ENCODE measurements around the gene TPCN2. TPM values are rescaled to one million over a fixed set of nuclear protein-coding genes. Genes with fewer than 3 reads are reported as not detected.
A peak's percentile ranks its signal among the peaks of the same experiment; 100 is the strongest.

The TPCN2 gene
- total and polyA plus RNA-seq, 4 experiments from 2014 or later: 6.6 to 23.0 (median 14.8) TPM

- Mint-ChIP-seq H3K27ac (no peak overlapping the region), H3K27me3 (peaks cover 1 to 3% of the 10 kb centered on the region in 2 donors), H3K4me3 (no peak overlapping the region), H3K4me1 (peaks cover 0 to 8% (median 3%) of the 10 kb centered on the region in 4 donors), H3K9me3 (no peaks in the 10 kb centered on the region), H3K36me3 (peaks cover 0 to 7% of the 10 kb centered on the region in 2 donors)
- ChIA-PET POLR2A (ENCODE audit: partially characterized antibody) (no interaction called here), CTCF (ENCODE audit: partially characterized antibody) (no interaction called here)
- Histone ChIP-seq H3K27ac (ENCODE audit: low read depth, low read length) (no peak overlapping the region), H3K4me3 (ENCODE audit: low read length in 2 of 2) (no peak overlapping the region), H3K36me3 (ENCODE audit: insufficient read depth, low read length) (no peaks in the 10 kb centered on the region), H3K9me3 (ENCODE audit: control insufficient read depth in 1 of 2, low read length in 2 of 2) (no peaks in the 10 kb centered on the region), H3K4me1 (ENCODE audit: insufficient read depth, low read length) (no peaks in the 10 kb centered on the region), H3K27me3 (ENCODE audit: insufficient read depth, low read length) (peaks cover 5% of the 10 kb centered on the region)
- no peak for DNase-seq
- intact Hi-C loops (cut with micrococcal nuclease): no loop called here
Observed at GRCh38 chr11:69096473-69096872, 47.7 kb downstream of the TPCN2 start.

GRCh38 chr11:69097263-69097662 lies 48.5 kb downstream of the TPCN2 start:
- no peak for DNase-seq
- Mint-ChIP-seq H3K27ac (no peak overlapping the region), H3K4me3 (no peak overlapping the region), H3K9me3 (no peaks in the 10 kb centered on the region), H3K27me3 (peaks cover 1 to 3% of the 10 kb centered on the region in 2 donors), H3K4me1 (peaks cover 0 to 8% (median 3%) of the 10 kb centered on the region in 4 donors), H3K36me3 (no peaks in the 10 kb centered on the region)
- intact Hi-C loops (cut with micrococcal nuclease): no loop called here
- ChIA-PET CTCF (ENCODE audit: partially characterized antibody) (no interaction called here), POLR2A (ENCODE audit: partially characterized antibody) (no interaction called here)
- Histone ChIP-seq H3K9me3 (ENCODE audit: control insufficient read depth in 1 of 2, low read length in 2 of 2) (no peaks in the 10 kb centered on the region), H3K4me1 (ENCODE audit: insufficient read depth, low read length) (no peaks in the 10 kb centered on the region), H3K36me3 (ENCODE audit: insufficient read depth, low read length) (no peaks in the 10 kb centered on the region), H3K27me3 (ENCODE audit: insufficient read depth, low read length) (peaks cover 5% of the 10 kb centered on the region), H3K27ac (ENCODE audit: low read depth, low read length) (no peak overlapping the region), H3K4me3 (ENCODE audit: low read length in 2 of 2) (no peak overlapping the region)

- Mint-ChIP-seq H3K27me3 (peaks cover 1 to 4% of the 10 kb centered on the region in 2 donors), H3K4me1 (peaks cover 0 to 3% (median 1%) of the 10 kb centered on the region in 4 donors), H3K9me3 (no peaks in the 10 kb centered on the region), H3K4me3 (no peak overlapping the region), H3K36me3 (no peaks in the 10 kb centered on the region), H3K27ac (no peak overlapping the region)
- Histone ChIP-seq H3K4me3 (ENCODE audit: low read length in 2 of 2) (no peak overlapping the region), H3K27me3 (ENCODE audit: insufficient read depth, low read length) (peaks cover 5% of the 10 kb centered on the region), H3K9me3 (ENCODE audit: control insufficient read depth in 1 of 2, low read length in 2 of 2) (no peaks in the 10 kb centered on the region), H3K27ac (ENCODE audit: low read depth, low read length) (no peak overlapping the region), H3K4me1 (ENCODE audit: insufficient read depth, low read length) (no peaks in the 10 kb centered on the region), H3K36me3 (ENCODE audit: insufficient read depth, low read length) (no peaks in the 10 kb centered on the region)
- ChIA-PET CTCF (ENCODE audit: partially characterized antibody) (interaction anchor here (1.5 to 4.8 kb wide), 2 partner anchors 51 to 545 kb away, joined by 4 to 48 read pairs; partner anchors contain the start of gene TPCN2), POLR2A (ENCODE audit: partially characterized antibody) (no interaction called here)
- no peak for DNase-seq
- intact Hi-C loops (cut with micrococcal nuclease): no loop called here
Observed at GRCh38 chr11:69099180-69099579, 50.4 kb downstream of the TPCN2 start.

GRCh38 chr11:69100454-69101114 lies 51.9 kb downstream of the TPCN2 start:
- Mint-ChIP-seq H3K36me3 (no peaks in the 10 kb centered on the region), H3K4me1 (peaks cover 0 to 3% (median 1%) of the 10 kb centered on the region in 4 donors), H3K27ac (no peak overlapping the region), H3K27me3 (peaks cover 1 to 4% of the 10 kb centered on the region in 2 donors), H3K4me3 (no peak overlapping the region), H3K9me3 (no peaks in the 10 kb centered on the region)
- DNase-seq: no peak
- Histone ChIP-seq H3K9me3 (ENCODE audit: control insufficient read depth in 1 of 2, low read length in 2 of 2) (no peaks in the 10 kb centered on the region), H3K36me3 (ENCODE audit: insufficient read depth, low read length) (no peaks in the 10 kb centered on the region), H3K4me3 (ENCODE audit: low read length in 2 of 2) (no peak overlapping the region), H3K27me3 (ENCODE audit: insufficient read depth, low read length) (peaks cover 5% of the 10 kb centered on the region), H3K27ac (ENCODE audit: low read depth, low read length) (no peak overlapping the region), H3K4me1 (ENCODE audit: insufficient read depth, low read length) (no peaks in the 10 kb centered on the region)
- POLR2A ChIA-PET (ENCODE audit: partially characterized antibody): no interaction called here
- intact Hi-C loops (cut with micrococcal nuclease): loop anchor here (1.0 to 2.0 kb wide), 3 partner anchors 140 to 570 kb away; no protein-coding TSS in a partner anchor
- CTCF ChIA-PET (ENCODE audit: partially characterized antibody): interaction anchor here (1.1 to 4.8 kb wide), 5 partner anchors 11 to 549 kb away, joined by 3 to 48 read pairs (median 5); no protein-coding TSS in a partner anchor

- DNase-seq: peak; percentile 58 to 74 (median 71)
- Histone ChIP-seq H3K27ac (ENCODE audit: low read depth, low read length) (no peak overlapping the region), H3K36me3 (ENCODE audit: insufficient read depth, low read length) (no peaks in the 10 kb centered on the region), H3K9me3 (ENCODE audit: control insufficient read depth in 1 of 2, low read length in 2 of 2) (no peaks in the 10 kb centered on the region), H3K4me1 (ENCODE audit: insufficient read depth, low read length) (no peaks in the 10 kb centered on the region), H3K27me3 (ENCODE audit: insufficient read depth, low read length) (peaks cover 5% of the 10 kb centered on the region), H3K4me3 (ENCODE audit: low read length in 2 of 2) (no peak overlapping the region)
- H3K27me3 Mint-ChIP-seq: peaks cover 1 to 4% of the 10 kb centered on the region in 2 donors
- peaks cover 0 to 3% (median 1%) of the 10 kb centered on the region in 4 donors for H3K4me1 Mint-ChIP-seq
- POLR2A ChIA-PET (ENCODE audit: partially characterized antibody): interaction anchor here (0.6 kb wide), 1 partner anchor 542 kb away, joined by 3 read pairs; no protein-coding TSS in a partner anchor
- H3K27ac Mint-ChIP-seq: no peak overlapping the region
- intact Hi-C loops (cut with micrococcal nuclease): loop anchor here (1.0 to 2.0 kb wide), 3 partner anchors 140 to 569 kb away; no protein-coding TSS in a partner anchor
- H3K4me3 Mint-ChIP-seq: no peak overlapping the region
- CTCF ChIA-PET (ENCODE audit: partially characterized antibody): interaction anchor here (1.1 to 4.8 kb wide), 7 partner anchors 12 to 548 kb away, joined by 3 to 48 read pairs (median 4); no protein-coding TSS in a partner anchor
- no peaks in the 10 kb centered on the region for H3K9me3 Mint-ChIP-seq
- H3K36me3 Mint-ChIP-seq: no peaks in the 10 kb centered on the region
Observed at GRCh38 chr11:69101115-69101791, 52.5 kb downstream of the TPCN2 start.

GRCh38 chr11:69101792-69102695 lies 53.3 kb downstream of the TPCN2 start:
- H3K27me3 ChIP-seq (ENCODE audit: insufficient read depth, low read length): peaks cover 5% of the 10 kb centered on the region
- Mint-ChIP-seq H3K4me1 (peaks cover 0 to 8% (median 2%) of the 10 kb centered on the region in 4 donors), H3K27ac (peak overlapping the region in 1 of 7 donors; percentile 72), H3K27me3 (peaks cover 1 to 4% of the 10 kb centered on the region in 2 donors), H3K4me3 (no peak overlapping the region), H3K36me3 (no peaks in the 10 kb centered on the region), H3K9me3 (no peaks in the 10 kb centered on the region)
- H3K4me3 ChIP-seq (ENCODE audit: low read length in 2 of 2): no peak overlapping the region
- CTCF ChIA-PET (ENCODE audit: partially characterized antibody): interaction anchor here (1.1 to 4.8 kb wide), 8 partner anchors 12 to 569 kb away, joined by 3 to 48 read pairs (median 4); no protein-coding TSS in a partner anchor
- no peaks in the 10 kb centered on the region for H3K4me1 ChIP-seq (ENCODE audit: insufficient read depth, low read length)
- intact Hi-C loops (cut with micrococcal nuclease): loop anchor here (1.0 to 2.0 kb wide), 3 partner anchors 139 to 568 kb away; no protein-coding TSS in a partner anchor
- H3K27ac ChIP-seq (ENCODE audit: low read depth, low read length): no peak overlapping the region
- H3K36me3 ChIP-seq (ENCODE audit: insufficient read depth, low read length): no peaks in the 10 kb centered on the region
- POLR2A ChIA-PET (ENCODE audit: partially characterized antibody): interaction anchor here (0.6 kb wide), 1 partner anchor 541 kb away, joined by 3 read pairs; no protein-coding TSS in a partner anchor
- no peak for DNase-seq
- no peaks in the 10 kb centered on the region for H3K9me3 ChIP-seq (ENCODE audit: control insufficient read depth in 1 of 2, low read length in 2 of 2)

All from CD4-positive, alpha-beta memory T cell (primary cell).